ENCODE data around the gene FAM168B.

DNA sequence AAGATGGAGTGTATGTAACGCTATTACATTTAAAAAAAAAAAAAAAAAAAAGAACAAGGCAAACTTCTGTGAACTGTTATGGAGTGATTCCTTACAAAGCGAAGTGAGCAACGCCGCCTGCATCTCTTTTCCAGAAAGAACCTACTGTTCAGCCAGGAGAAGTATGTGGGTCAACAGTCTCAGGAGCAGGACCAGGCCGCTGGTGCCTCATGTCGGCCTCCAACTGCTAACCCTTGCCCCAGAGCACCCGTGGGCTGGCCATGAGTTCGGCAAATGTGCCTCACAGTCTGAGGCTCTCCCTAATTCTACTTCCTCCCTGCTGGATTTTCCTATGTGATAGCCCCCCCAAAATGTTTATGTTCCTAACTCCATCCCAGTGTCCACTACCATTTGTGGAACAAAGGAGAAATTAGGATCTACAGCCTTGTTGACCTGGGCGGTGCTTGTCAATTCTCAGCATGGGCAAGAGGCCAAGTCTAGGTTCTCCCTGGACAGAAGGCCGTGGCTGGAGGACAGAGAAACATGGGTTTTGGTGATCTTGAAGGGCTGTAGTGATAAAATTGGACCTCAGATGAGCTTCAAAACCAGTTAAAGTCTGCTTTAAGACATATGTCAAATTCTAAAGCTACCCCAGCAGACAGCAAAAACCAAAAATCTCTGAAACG lies 15.9 kb downstream of the FAM168B start:
- TF ChIP-seq CTCF (IDR thresholded peaks at IDR 0.05) (no peak), POLR2A (IDR thresholded peaks at IDR 0.05) (no peak)

All from testis (tissue), 2 donors.